Mucosa of stomach (tissue), 1 donor: Measurements from ENCODE around the gene PNPLA3.

Experiments
- H3K27me3 ChIP-seq: one replicate; pipeline ENCODE4 v1.7.0; 2013; ENCODE audit warnings: mild to moderate bottlenecking, low read length; ENCODE audit not compliant: control insufficient read depth, insufficient read depth
- H3K36me3 ChIP-seq: one replicate; pipeline ENCODE4 v1.7.0; 2013; ENCODE audit warnings: low read length; ENCODE audit not compliant: control insufficient read depth, insufficient read depth
- H3K4me1 ChIP-seq: one replicate; pipeline ENCODE4 v1.7.0; 2013; ENCODE audit warnings: mild to moderate bottlenecking, low read length; ENCODE audit not compliant: control insufficient read depth, insufficient read depth
- H3K4me3 ChIP-seq: one replicate; pipeline ENCODE4 v1.7.0; 2013; ENCODE audit warnings: low read length
- H3K9ac ChIP-seq: one replicate; pipeline ENCODE4 v1.7.0; 2013; ENCODE audit warnings: mild to moderate bottlenecking, low read length, moderate library complexity
- H3K9me3 ChIP-seq: one replicate; pipeline ENCODE4 v1.7.0; 2013; ENCODE audit warnings: mild to moderate bottlenecking, low read length, moderate library complexity; ENCODE audit not compliant: control insufficient read depth
- donor health status: Pancreatic carcinoma.

PNPLA3 gene

DNA sequence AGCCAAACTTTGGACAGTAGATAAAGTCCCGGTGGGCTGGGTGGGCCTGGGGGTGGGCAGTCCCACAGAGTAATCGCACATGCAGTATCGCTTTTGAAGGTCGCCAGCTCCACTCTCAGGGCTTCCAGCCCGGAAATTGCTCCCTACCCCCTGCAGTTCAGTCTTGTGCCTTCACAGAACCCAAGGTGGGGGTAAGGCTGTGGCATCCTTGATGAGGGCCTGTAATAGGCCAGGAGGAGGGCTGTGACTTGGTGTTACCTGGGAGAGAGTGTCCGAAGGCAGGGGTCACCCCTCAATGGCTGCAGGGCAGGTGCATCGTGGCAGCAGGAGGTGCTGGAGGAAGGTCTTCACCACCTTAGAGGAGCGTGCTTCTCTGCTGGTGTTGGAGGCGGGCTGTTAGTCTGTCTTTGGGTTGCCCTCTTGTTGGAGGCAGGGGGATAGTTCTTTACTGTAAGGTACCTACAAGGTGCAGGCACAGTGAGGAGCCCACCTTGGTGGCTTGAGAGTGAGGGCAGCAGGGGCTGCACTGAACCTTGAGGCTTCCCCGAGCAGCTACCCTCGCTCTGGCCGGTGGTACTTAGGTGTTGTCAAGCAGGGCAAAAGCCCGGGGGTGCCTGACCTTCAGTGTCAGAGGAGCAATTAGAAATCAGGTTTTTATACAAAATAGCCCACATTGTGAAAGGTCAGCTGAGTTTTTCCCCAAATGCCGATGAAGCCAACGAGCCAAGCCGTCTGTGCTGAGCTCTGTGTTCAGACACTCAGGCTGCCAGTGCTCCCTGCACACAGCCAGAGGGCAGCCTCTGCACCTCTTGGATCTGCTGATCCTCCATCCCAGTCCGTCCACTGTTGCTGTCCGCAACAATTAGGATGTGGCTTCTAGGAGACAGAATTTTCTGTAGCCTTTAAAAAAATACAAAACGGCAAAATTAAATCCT, 53.5 kb downstream of the PNPLA3 start:
- peaks cover 16% of the 10 kb centered on the region for H3K36me3 ChIP-seq
- no peak overlapping the region for H3K9ac ChIP-seq
- no peaks in the 10 kb centered on the region for H3K27me3 ChIP-seq
- H3K4me1 ChIP-seq: no peaks in the 10 kb centered on the region
- H3K9me3 ChIP-seq: no peaks in the 10 kb centered on the region
- no peak overlapping the region for H3K4me3 ChIP-seq

DNA sequence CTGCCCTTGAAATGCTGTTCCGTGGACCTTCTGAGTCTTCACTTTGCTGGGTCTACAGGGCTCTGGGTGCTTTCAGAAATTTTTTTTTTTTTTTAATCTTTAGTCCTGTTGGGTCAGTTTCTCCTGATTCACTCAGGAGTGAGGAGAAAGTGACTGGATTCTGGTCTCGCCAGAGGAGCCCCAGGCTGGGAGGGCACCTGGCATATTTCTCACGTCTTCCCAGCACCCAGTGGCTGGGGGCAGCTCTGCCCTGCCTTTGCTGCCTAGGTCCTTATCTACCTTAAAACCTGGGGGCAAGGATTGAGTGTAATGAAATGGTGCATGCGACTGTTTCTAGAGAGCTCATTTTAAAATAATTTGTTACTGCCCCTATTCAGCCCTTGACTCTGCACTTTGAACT, 55.0 kb downstream of the PNPLA3 start:
- no peaks in the 10 kb centered on the region for H3K4me1 ChIP-seq
- H3K27me3 ChIP-seq: no peaks in the 10 kb centered on the region
- H3K9me3 ChIP-seq: no peaks in the 10 kb centered on the region
- H3K4me3 ChIP-seq: no peak overlapping the region
- H3K9ac ChIP-seq: no peak overlapping the region
- H3K36me3 ChIP-seq: peaks cover 5% of the 10 kb centered on the region

- Histone ChIP-seq H3K4me1 (no peaks in the 10 kb centered on the region), H3K4me3 (no peak overlapping the region), H3K9ac (no peak overlapping the region), H3K9me3 (no peaks in the 10 kb centered on the region), H3K36me3 (peaks cover 5% of the 10 kb centered on the region), H3K27me3 (no peaks in the 10 kb centered on the region)
Measured at GRCh38 chr22:43980579-43980978, 57.0 kb downstream of the PNPLA3 start.

GRCh38 chr22:43980996-43981395, 57.4 kb downstream of the PNPLA3 start:
- Histone ChIP-seq H3K4me3 (no peak overlapping the region), H3K4me1 (no peaks in the 10 kb centered on the region), H3K27me3 (no peaks in the 10 kb centered on the region), H3K9ac (no peak overlapping the region), H3K36me3 (peaks cover 5% of the 10 kb centered on the region), H3K9me3 (no peaks in the 10 kb centered on the region)

GRCh38 chr22:43983808-43984207, 60.2 kb downstream of the PNPLA3 start:
- Histone ChIP-seq H3K9me3 (no peaks in the 10 kb centered on the region), H3K4me1 (no peaks in the 10 kb centered on the region), H3K9ac (no peak overlapping the region), H3K27me3 (no peaks in the 10 kb centered on the region), H3K4me3 (no peak overlapping the region), H3K36me3 (peaks cover 5% of the 10 kb centered on the region)

DNA sequence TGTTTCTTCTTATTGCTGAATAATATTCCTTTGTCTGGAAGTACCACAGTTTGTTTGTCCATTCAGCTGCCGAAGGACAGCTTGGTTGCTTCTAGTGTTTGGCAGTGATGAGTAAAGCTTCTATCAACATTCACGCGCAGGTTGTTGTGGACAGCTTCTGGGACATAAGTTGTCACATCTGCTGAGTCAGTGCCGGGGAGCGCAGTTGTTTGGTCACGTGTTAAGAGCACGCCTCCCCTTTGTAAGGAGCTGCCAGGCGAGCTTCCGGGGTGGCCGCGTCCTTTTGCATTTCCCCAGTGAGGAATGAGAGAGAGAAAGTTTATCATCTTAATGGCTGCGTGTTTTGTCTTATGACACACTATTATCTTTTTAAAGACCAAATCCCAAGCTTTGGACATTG, 61.9 kb downstream of the PNPLA3 start:
- H3K4me3 ChIP-seq: no peak overlapping the region
- H3K9me3 ChIP-seq: no peaks in the 10 kb centered on the region
- no peaks in the 10 kb centered on the region for H3K27me3 ChIP-seq
- H3K4me1 ChIP-seq: no peaks in the 10 kb centered on the region
- H3K36me3 ChIP-seq: peaks cover under 1% of the 10 kb centered on the region
- no peak overlapping the region for H3K9ac ChIP-seq

GRCh38 chr22:43988116-43988820, 64.7 kb downstream of the PNPLA3 start:
- no peaks in the 10 kb centered on the region for H3K9me3 ChIP-seq
- H3K36me3 ChIP-seq: no peaks in the 10 kb centered on the region
- H3K9ac ChIP-seq: no peak overlapping the region
- no peaks in the 10 kb centered on the region for H3K4me1 ChIP-seq
- H3K4me3 ChIP-seq: no peak overlapping the region
- no peaks in the 10 kb centered on the region for H3K27me3 ChIP-seq

DNA sequence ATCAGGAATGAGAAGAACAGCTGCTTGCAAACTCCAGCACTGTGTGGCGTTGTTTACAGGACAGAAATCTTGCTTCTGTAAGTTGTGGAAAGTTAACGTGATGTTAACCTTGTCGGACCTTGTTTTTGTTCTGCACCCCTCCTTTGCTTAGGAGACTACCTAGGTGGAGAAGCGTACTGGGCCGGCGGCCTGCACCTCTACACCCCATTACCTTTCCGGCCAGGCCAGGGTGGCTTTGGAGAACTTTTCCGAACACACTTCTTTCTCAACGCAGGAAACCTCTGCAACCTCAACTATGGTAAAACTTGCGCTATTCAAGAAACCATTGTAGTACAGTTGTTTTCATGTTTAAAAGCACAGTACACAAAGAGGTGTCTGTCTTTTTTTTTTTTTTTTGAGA, 65.4 kb downstream of the PNPLA3 start:
- Histone ChIP-seq H3K27me3 (no peaks in the 10 kb centered on the region), H3K9me3 (no peaks in the 10 kb centered on the region), H3K36me3 (peaks cover 3% of the 10 kb centered on the region), H3K4me3 (no peak overlapping the region), H3K9ac (no peak overlapping the region), H3K4me1 (no peaks in the 10 kb centered on the region)

GRCh38 chr22:43990044-43990443, 66.4 kb downstream of the PNPLA3 start:
- H3K4me3 ChIP-seq: no peak overlapping the region
- no peak overlapping the region for H3K9ac ChIP-seq
- H3K27me3 ChIP-seq: no peaks in the 10 kb centered on the region
- H3K36me3 ChIP-seq: peaks cover 7% of the 10 kb centered on the region
- no peaks in the 10 kb centered on the region for H3K4me1 ChIP-seq
- no peaks in the 10 kb centered on the region for H3K9me3 ChIP-seq

- H3K27me3 ChIP-seq: no peaks in the 10 kb centered on the region
- no peaks in the 10 kb centered on the region for H3K4me1 ChIP-seq
- H3K9ac ChIP-seq: no peak overlapping the region
- H3K4me3 ChIP-seq: no peak overlapping the region
- peaks cover 7% of the 10 kb centered on the region for H3K36me3 ChIP-seq
- H3K9me3 ChIP-seq: no peaks in the 10 kb centered on the region
Measured at GRCh38 chr22:43991316-43992020, 67.9 kb downstream of the PNPLA3 start.

- Histone ChIP-seq H3K9me3 (no peaks in the 10 kb centered on the region), H3K27me3 (no peaks in the 10 kb centered on the region), H3K4me1 (no peaks in the 10 kb centered on the region), H3K36me3 (peaks cover 7% of the 10 kb centered on the region), H3K9ac (no peak overlapping the region), H3K4me3 (no peak overlapping the region)
Measured at GRCh38 chr22:43992331-43992821, 68.8 kb downstream of the PNPLA3 start.
